Measurements from ENCODE around the gene ADGRB2.

ADGRB2 gene

GRCh38 chr1:31793086-31793485 is 28.9 kb upstream of the ADGRB2 start:
- Histone ChIP-seq H3K4me3 (ENCODE audit: low read depth, low read length) (no peak overlapping the region), H3K4me1 (peaks cover 2% of the 10 kb centered on the region), H3K9me3 (no peaks in the 10 kb centered on the region), H3K36me3 (no peaks in the 10 kb centered on the region), H3K27me3 (no peaks in the 10 kb centered on the region)
- TF ChIP-seq CTCF (IDR thresholded peaks at IDR 0.05; ENCODE audit: low read depth, low read length), result no peak
- no peak for DNase-seq

- no peaks in the 10 kb centered on the region for H3K27me3 ChIP-seq
- no peak for TF ChIP-seq CTCF (IDR thresholded peaks at IDR 0.05; ENCODE audit: low read depth, low read length)
- no peak for DNase-seq
- no peak overlapping the region for H3K4me3 ChIP-seq (ENCODE audit: low read depth, low read length)
- no peaks in the 10 kb centered on the region for H3K36me3 ChIP-seq
- no peaks in the 10 kb centered on the region for H3K9me3 ChIP-seq
- peaks cover 8% of the 10 kb centered on the region for H3K4me1 ChIP-seq
Measured at GRCh38 chr1:31792541-31792940, 28.4 kb upstream of the ADGRB2 start.

GRCh38 chr1:31792116-31792515 is 28.0 kb upstream of the ADGRB2 start:
- Histone ChIP-seq H3K27me3 (no peaks in the 10 kb centered on the region), H3K4me1 (peaks cover 8% of the 10 kb centered on the region), H3K4me3 (ENCODE audit: low read depth, low read length) (no peak overlapping the region), H3K36me3 (no peaks in the 10 kb centered on the region), H3K9me3 (no peaks in the 10 kb centered on the region)
- no peak for DNase-seq
- TF ChIP-seq CTCF (IDR thresholded peaks at IDR 0.05; ENCODE audit: low read depth, low read length), result no peak

- Histone ChIP-seq H3K4me3 (ENCODE audit: low read depth, low read length) (no peak overlapping the region), H3K4me1 (peaks cover 8% of the 10 kb centered on the region), H3K36me3 (no peaks in the 10 kb centered on the region), H3K27me3 (no peaks in the 10 kb centered on the region), H3K9me3 (no peaks in the 10 kb centered on the region)
- no peak for TF ChIP-seq CTCF (IDR thresholded peaks at IDR 0.05; ENCODE audit: low read depth, low read length)
- no peak for DNase-seq
Measured at GRCh38 chr1:31791131-31791858, 27.2 kb upstream of the ADGRB2 start.

GRCh38 chr1:31790641-31791091 is 26.5 kb upstream of the ADGRB2 start:
- Histone ChIP-seq H3K4me3 (ENCODE audit: low read depth, low read length) (no peak overlapping the region), H3K27me3 (no peaks in the 10 kb centered on the region), H3K4me1 (peaks cover 8% of the 10 kb centered on the region), H3K36me3 (no peaks in the 10 kb centered on the region), H3K9me3 (no peaks in the 10 kb centered on the region)
- DNase-seq, result no peak
- TF ChIP-seq CTCF (IDR thresholded peaks at IDR 0.05; ENCODE audit: low read depth, low read length), result no peak

- H3K27me3 ChIP-seq, result no peaks in the 10 kb centered on the region
- no peak for TF ChIP-seq CTCF (IDR thresholded peaks at IDR 0.05; ENCODE audit: low read depth, low read length)
- no peak for DNase-seq
- no peaks in the 10 kb centered on the region for H3K36me3 ChIP-seq
- H3K9me3 ChIP-seq, result no peaks in the 10 kb centered on the region
- H3K4me3 ChIP-seq (ENCODE audit: low read depth, low read length), result no peak overlapping the region
- peaks cover 10% of the 10 kb centered on the region for H3K4me1 ChIP-seq
Measured at GRCh38 chr1:31790140-31790539, 26.0 kb upstream of the ADGRB2 start.
